HepG2 (cell line): ENCODE results near the gene PRPSAP1. TPM values are rescaled to one million over a fixed set of nuclear protein-coding genes. Genes with fewer than 3 reads are reported as not detected.
A peak's percentile ranks its signal among the peaks of the same experiment; 100 is the strongest.

Experiments
- ASH2L ChIP-seq: fragments of 300-600, 200-600 bp; sonication (generic); IDR thresholded peaks from 2 replicates; pipeline ENCODE4 v1.7.0; 2017; ENCODE audit warnings: low read depth, mild to moderate bottlenecking, moderate library complexity, mixed read lengths, low read length; ENCODE audit not compliant: insufficient read length
- JARID2 ChIP-seq: sonication (generic); formaldehyde crosslinking; IDR thresholded peaks from 2 replicates; pipeline ENCODE4 v1.8.1; 2023; ENCODE audit warnings: missing genetic modification reagents, inconsistent platforms; ENCODE audit not compliant: insufficient replicate concordance
- NFYB ChIP-seq: sonication (generic); formaldehyde crosslinking; IDR thresholded peaks from 2 replicates; pipeline ENCODE4 v1.4.0; 2020; ENCODE audit warnings: missing genetic modification reagents
- NR2F2 ChIP-seq: IDR thresholded peaks from 2 replicates; pipeline ENCODE4 v1.6.1; 2012; ENCODE audit warnings: low read depth, inconsistent platforms, borderline replicate concordance
- PHF5A ChIP-seq: IDR thresholded peaks from one replicate; pipeline ENCODE4 v1.6.1; 2018; ENCODE audit warnings: low read depth, missing genetic modification reagents; ENCODE audit not compliant: unreplicated experiment
- RAD51 ChIP-seq: fragments of 450-650 bp; IDR thresholded peaks from 2 replicates; pipeline ENCODE4 v1.6.1; 2016; ENCODE audit warnings: borderline replicate concordance
- YEATS2 ChIP-seq: sonication (generic); formaldehyde crosslinking; IDR thresholded peaks from 2 replicates; pipeline ENCODE4 v1.4.0; 2020; ENCODE audit warnings: missing genetic modification reagents, borderline replicate concordance
- ZC3H13 ChIP-seq: sonication (generic); formaldehyde crosslinking; IDR thresholded peaks from 2 replicates; pipeline ENCODE4 v1.8.1; 2023; ENCODE audit warnings: mild to moderate bottlenecking, missing genetic modification reagents, moderate library complexity
- ZC3H4 ChIP-seq: sonication (generic); formaldehyde crosslinking; IDR thresholded peaks from 2 replicates; pipeline ENCODE4 v1.4.0; 2020; ENCODE audit warnings: missing genetic modification reagents, borderline replicate concordance
- ZNF10 ChIP-seq: sonication (generic); formaldehyde crosslinking; IDR thresholded peaks from 2 replicates; pipeline ENCODE4 v1.4.0; 2020; ENCODE audit warnings: mild to moderate bottlenecking, low read depth, missing genetic modification reagents, borderline replicate concordance
- polyA plus RNA-seq, 8 experiments: library from polyadenylated mRNA; depleted of rRNA in 3 of 8; stranded (reverse) in 7 of 8; unstranded in 1 of 8; fragments of >200 nt; fragmentation: Illumina TruSeq in 4 of 8; extraction: Trizol in 4 of 8; gene quantifications; 2 replicates each; pipeline versions ENCODE4 v1.2.1 to v1.2.3, GENCODE V29; 2011 to 2016; ENCODE audit warnings: low read depth in 4 of 8, missing spikeins in 1 of 8, mixed read lengths in 1 of 8; ENCODE audit not compliant: insufficient read depth in 1 of 8
- total RNA-seq, 5 experiments: library from RNA; depleted of rRNA; stranded (reverse); fragments of >200 nt; fragmentation: Illumina TruSeq; extraction: Trizol; gene quantifications; 2 replicates each; pipeline ENCODE4 v1.2.3, GENCODE V29; 2016; ENCODE audit warnings: low read depth in 1 of 5
- TF ChIP-seq, protein P1 (sequence below): IDR thresholded peaks from 2 replicates; pipeline ENCODE4 v1.6.1; 2016; ENCODE audit warnings: missing compliant biosample characterization, missing genetic modification reagents, borderline replicate concordance
- TF ChIP-seq, protein P2 (sequence below): sonication (generic); formaldehyde crosslinking; IDR thresholded peaks from 2 replicates; pipeline ENCODE4 v1.5.1; 2020; ENCODE audit warnings: missing genetic modification reagents, mild to moderate bottlenecking, borderline replicate concordance
- TF ChIP-seq, protein P3 (sequence below): sonication (generic); formaldehyde crosslinking; IDR thresholded peaks from 2 replicates; pipeline ENCODE4 v1.4.0; 2020; ENCODE audit warnings: missing genetic modification reagents
- TF ChIP-seq, protein P4 (sequence below): IDR thresholded peaks from 2 replicates; pipeline ENCODE4 v1.6.1; 2012; ENCODE audit warnings: low read depth, low read length, improper control_type of control experiment
- TF ChIP-seq, protein P5 (sequence below): sonication (generic); formaldehyde crosslinking; IDR thresholded peaks from 2 replicates; pipeline ENCODE4 v1.4.0; 2020; ENCODE audit warnings: mild to moderate bottlenecking, missing genetic modification reagents
- TF ChIP-seq, protein P6 (sequence below): sonication (generic); formaldehyde crosslinking; IDR thresholded peaks from 2 replicates; pipeline ENCODE4; 2020; ENCODE audit warnings: missing genetic modification reagents, mild to moderate bottlenecking, borderline replicate concordance

PRPSAP1 gene
- total and polyA plus RNA-seq, 2 of the 13 experiments (the other 11 are each of a cell fraction or from before 2014, with no cell fraction given), result 91.1 to 314 TPM

DNA sequence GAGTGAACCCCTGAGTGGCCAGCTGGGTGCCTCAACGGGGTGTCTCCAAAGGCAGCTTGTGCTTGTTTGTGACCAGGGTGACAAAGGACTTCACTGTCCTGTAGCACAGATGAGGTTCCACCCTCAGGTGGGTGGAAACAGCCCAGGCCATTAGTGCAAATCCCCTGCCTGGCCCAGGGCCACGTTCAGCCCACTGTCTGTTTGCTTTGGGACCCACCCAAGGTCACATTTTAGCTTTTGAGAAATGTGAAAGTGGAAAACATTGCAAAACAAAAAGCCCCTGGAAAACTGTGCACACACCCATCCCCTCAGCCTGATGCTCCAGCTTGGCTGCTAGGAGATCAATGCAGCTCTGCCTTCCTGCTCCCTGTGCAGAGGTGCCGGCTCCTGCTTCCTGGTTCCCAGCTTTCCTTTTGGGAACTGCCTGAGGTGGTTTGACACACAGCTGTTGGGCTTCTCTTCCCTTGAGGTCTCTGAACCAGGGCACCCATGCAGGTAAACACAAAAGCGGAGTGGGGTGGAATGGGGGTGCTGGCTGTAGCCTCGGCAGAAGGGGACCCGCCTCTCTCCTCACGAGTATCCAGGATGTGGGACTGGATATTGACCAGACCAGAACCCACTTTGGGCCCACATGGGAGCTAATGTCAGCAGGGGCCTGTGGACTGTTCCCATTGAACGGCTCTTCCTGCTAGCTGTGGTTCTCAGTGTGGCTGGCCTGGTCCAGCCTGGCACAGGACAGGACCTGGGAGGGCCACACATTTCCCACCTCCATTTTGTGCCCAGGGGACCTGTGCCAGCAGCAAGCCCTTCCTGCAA lies 22.8 kb upstream of the PRPSAP1 start (continued):
- TF ChIP-seq, protein P1, sequence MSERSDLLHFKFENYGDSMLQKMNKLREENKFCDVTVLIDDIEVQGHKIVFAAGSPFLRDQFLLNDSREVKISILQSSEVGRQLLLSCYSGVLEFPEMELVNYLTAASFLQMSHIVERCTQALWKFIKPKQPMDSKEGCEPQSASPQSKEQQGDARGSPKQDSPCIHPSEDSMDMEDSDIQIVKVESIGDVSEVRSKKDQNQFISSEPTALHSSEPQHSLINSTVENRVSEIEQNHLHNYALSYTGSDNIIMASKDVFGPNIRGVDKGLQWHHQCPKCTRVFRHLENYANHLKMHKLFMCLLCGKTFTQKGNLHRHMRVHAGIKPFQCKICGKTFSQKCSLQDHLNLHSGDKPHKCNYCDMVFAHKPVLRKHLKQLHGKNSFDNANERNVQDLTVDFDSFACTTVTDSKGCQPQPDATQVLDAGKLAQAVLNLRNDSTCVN (CRISPR knock-in tag), result peak; percentile 31; the same call in 1 of the 2 replicates
- TF ChIP-seq ASH2L, result peak; percentile 67
- peak; percentile 95 for TF ChIP-seq PHF5A
- TF ChIP-seq, protein P2, sequence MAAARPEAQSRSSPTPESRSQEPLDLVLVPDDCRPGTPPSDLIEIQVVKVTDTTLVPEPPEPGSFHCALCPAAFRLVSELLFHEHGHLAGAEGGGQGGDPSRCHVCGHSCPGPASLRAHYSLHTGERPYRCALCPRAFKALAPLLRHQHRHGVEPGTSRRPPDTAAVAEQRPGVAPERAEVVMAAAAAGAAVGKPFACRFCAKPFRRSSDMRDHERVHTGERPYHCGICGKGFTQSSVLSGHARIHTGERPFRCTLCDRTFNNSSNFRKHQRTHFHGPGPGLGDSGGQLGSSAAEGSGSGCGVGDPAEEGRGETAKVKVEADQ (CRISPR knock-in tag), result no peak
- TF ChIP-seq, protein P3, sequence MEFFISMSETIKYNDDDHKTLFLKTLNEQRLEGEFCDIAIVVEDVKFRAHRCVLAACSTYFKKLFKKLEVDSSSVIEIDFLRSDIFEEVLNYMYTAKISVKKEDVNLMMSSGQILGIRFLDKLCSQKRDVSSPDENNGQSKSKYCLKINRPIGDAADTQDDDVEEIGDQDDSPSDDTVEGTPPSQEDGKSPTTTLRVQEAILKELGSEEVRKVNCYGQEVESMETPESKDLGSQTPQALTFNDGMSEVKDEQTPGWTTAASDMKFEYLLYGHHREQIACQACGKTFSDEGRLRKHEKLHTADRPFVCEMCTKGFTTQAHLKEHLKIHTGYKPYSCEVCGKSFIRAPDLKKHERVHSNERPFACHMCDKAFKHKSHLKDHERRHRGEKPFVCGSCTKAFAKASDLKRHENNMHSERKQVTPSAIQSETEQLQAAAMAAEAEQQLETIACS (CRISPR knock-in tag), result peak; percentile 55; the same call in 1 of the 2 replicates
- no peak for TF ChIP-seq NFYB
- TF ChIP-seq, protein P4, sequence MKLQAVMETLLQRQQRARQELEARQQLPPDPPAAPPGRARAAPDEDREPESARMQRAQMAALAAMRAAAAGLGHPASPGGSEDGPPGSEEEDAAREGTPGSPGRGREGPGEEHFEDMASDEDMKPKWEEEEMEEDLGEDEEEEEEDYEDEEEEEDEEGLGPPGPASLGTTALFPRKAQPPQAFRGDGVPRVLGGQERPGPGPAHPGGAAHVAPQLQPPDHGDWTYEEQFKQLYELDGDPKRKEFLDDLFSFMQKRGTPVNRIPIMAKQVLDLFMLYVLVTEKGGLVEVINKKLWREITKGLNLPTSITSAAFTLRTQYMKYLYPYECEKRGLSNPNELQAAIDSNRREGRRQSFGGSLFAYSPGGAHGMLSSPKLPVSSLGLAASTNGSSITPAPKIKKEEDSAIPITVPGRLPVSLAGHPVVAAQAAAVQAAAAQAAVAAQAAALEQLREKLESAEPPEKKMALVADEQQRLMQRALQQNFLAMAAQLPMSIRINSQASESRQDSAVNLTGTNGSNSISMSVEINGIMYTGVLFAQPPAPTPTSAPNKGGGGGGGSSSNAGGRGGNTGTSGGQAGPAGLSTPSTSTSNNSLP, result 0 out of 2 replicates have a peak, but pooled peaks have one; percentile 16
- no peak; the same call in 1 of the 2 replicates for TF ChIP-seq ZC3H4
- TF ChIP-seq ZNF10 (CRISPR knock-in tag), result no peak
- peak; percentile 53; the same call in 1 of the 2 replicates for TF ChIP-seq YEATS2 (CRISPR knock-in tag)
- no peak for TF ChIP-seq RAD51
- TF ChIP-seq, protein P5, sequence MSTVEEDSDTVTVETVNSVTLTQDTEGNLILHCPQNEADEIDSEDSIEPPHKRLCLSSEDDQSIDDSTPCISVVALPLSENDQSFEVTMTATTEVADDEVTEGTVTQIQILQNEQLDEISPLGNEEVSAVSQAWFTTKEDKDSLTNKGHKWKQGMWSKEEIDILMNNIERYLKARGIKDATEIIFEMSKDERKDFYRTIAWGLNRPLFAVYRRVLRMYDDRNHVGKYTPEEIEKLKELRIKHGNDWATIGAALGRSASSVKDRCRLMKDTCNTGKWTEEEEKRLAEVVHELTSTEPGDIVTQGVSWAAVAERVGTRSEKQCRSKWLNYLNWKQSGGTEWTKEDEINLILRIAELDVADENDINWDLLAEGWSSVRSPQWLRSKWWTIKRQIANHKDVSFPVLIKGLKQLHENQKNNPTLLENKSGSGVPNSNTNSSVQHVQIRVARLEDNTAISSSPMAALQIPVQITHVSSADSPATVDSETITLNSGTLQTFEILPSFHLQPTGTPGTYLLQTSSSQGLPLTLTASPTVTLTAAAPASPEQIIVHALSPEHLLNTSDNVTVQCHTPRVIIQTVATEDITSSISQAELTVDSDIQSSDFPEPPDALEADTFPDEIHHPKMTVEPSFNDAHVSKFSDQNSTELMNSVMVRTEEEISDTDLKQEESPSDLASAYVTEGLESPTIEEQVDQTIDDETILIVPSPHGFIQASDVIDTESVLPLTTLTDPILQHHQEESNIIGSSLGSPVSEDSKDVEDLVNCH (CRISPR knock-in tag), result no peak
- TF ChIP-seq JARID2 (CRISPR knock-in tag), result no peak
- peak; percentile 84; the same call in 1 of the 2 replicates for TF ChIP-seq NR2F2
- TF ChIP-seq ZC3H13 (CRISPR knock-in tag), result peak; percentile 92
- TF ChIP-seq, protein P6, sequence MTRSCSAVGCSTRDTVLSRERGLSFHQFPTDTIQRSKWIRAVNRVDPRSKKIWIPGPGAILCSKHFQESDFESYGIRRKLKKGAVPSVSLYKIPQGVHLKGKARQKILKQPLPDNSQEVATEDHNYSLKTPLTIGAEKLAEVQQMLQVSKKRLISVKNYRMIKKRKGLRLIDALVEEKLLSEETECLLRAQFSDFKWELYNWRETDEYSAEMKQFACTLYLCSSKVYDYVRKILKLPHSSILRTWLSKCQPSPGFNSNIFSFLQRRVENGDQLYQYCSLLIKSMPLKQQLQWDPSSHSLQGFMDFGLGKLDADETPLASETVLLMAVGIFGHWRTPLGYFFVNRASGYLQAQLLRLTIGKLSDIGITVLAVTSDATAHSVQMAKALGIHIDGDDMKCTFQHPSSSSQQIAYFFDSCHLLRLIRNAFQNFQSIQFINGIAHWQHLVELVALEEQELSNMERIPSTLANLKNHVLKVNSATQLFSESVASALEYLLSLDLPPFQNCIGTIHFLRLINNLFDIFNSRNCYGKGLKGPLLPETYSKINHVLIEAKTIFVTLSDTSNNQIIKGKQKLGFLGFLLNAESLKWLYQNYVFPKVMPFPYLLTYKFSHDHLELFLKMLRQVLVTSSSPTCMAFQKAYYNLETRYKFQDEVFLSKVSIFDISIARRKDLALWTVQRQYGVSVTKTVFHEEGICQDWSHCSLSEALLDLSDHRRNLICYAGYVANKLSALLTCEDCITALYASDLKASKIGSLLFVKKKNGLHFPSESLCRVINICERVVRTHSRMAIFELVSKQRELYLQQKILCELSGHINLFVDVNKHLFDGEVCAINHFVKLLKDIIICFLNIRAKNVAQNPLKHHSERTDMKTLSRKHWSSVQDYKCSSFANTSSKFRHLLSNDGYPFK (CRISPR knock-in tag), result peak; percentile 27; the same call in 1 of the 2 replicates
